ENCODE data around the gene B3GALT6.

The B3GALT6 gene

GRCh38 chr1:1255078-1255477 is 23.0 kb downstream of the B3GALT6 start:
- TF ChIP-seq CTCF (IDR thresholded peaks at IDR 0.05; ENCODE audit: low read depth, low read length) = no peak
- no peak overlapping the region for H3K27ac ChIP-seq
- no peak for DNase-seq
- H3K36me3 ChIP-seq = peaks cover 52% of the 10 kb centered on the region
- H3K4me3 ChIP-seq (ENCODE audit: low read depth, low read length) = no peak overlapping the region
- H3K9me3 ChIP-seq (ENCODE audit: severe bottlenecking) = no peaks in the 10 kb centered on the region
- no peaks in the 10 kb centered on the region for H3K27me3 ChIP-seq (ENCODE audit: insufficient read depth, low read depth, severe bottlenecking)

- TF ChIP-seq CTCF (IDR thresholded peaks at IDR 0.05; ENCODE audit: low read depth, low read length) = no peak
- Histone ChIP-seq H3K9me3 (ENCODE audit: severe bottlenecking) (no peaks in the 10 kb centered on the region), H3K27me3 (ENCODE audit: insufficient read depth, low read depth, severe bottlenecking) (no peaks in the 10 kb centered on the region), H3K27ac (no peak overlapping the region), H3K36me3 (peaks cover 57% of the 10 kb centered on the region), H3K4me3 (ENCODE audit: low read depth, low read length) (no peak overlapping the region)
- DNase-seq = no peak
These were observed 23.6 kb downstream of the B3GALT6 start for GRCh38 chr1:1255611-1256010.

- Histone ChIP-seq H3K36me3 (peaks cover 64% of the 10 kb centered on the region), H3K27ac (no peak overlapping the region), H3K27me3 (ENCODE audit: insufficient read depth, low read depth, severe bottlenecking) (no peaks in the 10 kb centered on the region)
These were observed 25.2 kb downstream of the B3GALT6 start for GRCh38 chr1:1256956-1257871.

GRCh38 chr1:1259119-1259488 is 27.1 kb downstream of the B3GALT6 start:
- Histone ChIP-seq H3K27me3 (ENCODE audit: insufficient read depth, low read depth, severe bottlenecking) (no peaks in the 10 kb centered on the region), H3K27ac (no peak overlapping the region), H3K36me3 (peaks cover 68% of the 10 kb centered on the region)

More at GRCh38 chr1:1256956-1257871, 25.2 kb downstream of the B3GALT6 start:
- no peak for TF ChIP-seq CTCF (IDR thresholded peaks at IDR 0.05; ENCODE audit: low read depth, low read length)
- DNase-seq = no peak
- no peak overlapping the region for H3K4me3 ChIP-seq (ENCODE audit: low read depth, low read length)
- H3K9me3 ChIP-seq (ENCODE audit: severe bottlenecking) = no peaks in the 10 kb centered on the region

GRCh38 chr1:1259540-1259939 is 27.5 kb downstream of the B3GALT6 start:
- DNase-seq = no peak
- Histone ChIP-seq H3K27ac (no peak overlapping the region), H3K36me3 (peaks cover 68% of the 10 kb centered on the region), H3K27me3 (ENCODE audit: insufficient read depth, low read depth, severe bottlenecking) (no peaks in the 10 kb centered on the region), H3K4me3 (ENCODE audit: low read depth, low read length) (no peak overlapping the region), H3K9me3 (ENCODE audit: severe bottlenecking) (no peaks in the 10 kb centered on the region)
- no peak for TF ChIP-seq CTCF (IDR thresholded peaks at IDR 0.05; ENCODE audit: low read depth, low read length)

More at GRCh38 chr1:1259119-1259488, 27.1 kb downstream of the B3GALT6 start:
- DNase-seq = no peak
- no peak overlapping the region for H3K4me3 ChIP-seq (ENCODE audit: low read depth, low read length)
- H3K9me3 ChIP-seq (ENCODE audit: severe bottlenecking) = no peaks in the 10 kb centered on the region
- no peak for TF ChIP-seq CTCF (IDR thresholded peaks at IDR 0.05; ENCODE audit: low read depth, low read length)
